ENCODE measurements around the gene CEP131.
A peak's percentile ranks its signal among the peaks of the same experiment; 100 is the strongest.

Gene CEP131

DNA sequence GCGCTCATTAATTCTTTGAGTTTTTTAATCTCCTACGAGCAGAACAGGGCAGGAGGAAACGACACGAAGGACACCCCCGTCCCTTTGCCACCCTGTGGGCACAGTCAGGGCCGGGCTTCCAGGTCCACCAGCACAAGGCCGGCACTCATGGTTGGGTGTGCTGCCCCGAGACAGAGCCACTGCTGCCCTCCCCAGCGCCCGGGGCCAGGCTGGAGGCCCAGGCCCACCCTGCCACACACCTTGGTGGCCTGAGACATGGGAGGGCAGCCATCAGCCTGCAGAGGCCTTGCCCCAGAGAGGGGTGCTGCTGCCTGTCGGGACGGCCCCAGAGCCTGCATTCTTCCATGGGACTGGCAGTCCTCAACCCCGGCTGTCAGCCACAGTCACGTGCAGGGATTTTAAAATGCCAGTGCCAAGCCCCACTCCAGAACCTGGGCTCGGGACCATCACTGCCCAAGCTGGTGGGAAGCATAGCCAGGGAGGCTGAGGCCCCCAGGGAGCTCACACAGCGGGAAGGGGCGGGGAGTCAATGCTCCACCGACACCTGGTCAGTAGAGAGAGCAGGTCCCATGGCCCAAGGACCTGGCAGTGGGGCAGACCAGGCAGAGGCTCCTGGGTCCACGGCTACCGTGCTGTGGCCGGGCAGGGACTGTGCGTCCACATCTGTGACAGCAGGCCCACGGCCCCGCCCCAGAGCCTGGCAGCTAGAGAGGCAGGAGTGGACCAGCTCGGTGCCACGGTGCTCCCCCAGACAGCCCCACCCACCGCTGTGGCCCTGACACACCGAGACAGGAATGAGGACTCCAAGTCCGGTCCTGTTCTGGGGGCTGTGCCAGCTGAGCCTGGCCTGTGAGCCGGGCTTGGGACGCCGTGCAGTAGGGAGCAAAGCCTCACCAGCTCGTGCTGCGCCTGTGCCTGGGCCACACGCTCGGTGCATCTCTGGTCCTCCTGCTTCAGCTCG lies 27.5 kb downstream of the CEP131 start (continued):
- TF ChIP-seq, protein P1, sequence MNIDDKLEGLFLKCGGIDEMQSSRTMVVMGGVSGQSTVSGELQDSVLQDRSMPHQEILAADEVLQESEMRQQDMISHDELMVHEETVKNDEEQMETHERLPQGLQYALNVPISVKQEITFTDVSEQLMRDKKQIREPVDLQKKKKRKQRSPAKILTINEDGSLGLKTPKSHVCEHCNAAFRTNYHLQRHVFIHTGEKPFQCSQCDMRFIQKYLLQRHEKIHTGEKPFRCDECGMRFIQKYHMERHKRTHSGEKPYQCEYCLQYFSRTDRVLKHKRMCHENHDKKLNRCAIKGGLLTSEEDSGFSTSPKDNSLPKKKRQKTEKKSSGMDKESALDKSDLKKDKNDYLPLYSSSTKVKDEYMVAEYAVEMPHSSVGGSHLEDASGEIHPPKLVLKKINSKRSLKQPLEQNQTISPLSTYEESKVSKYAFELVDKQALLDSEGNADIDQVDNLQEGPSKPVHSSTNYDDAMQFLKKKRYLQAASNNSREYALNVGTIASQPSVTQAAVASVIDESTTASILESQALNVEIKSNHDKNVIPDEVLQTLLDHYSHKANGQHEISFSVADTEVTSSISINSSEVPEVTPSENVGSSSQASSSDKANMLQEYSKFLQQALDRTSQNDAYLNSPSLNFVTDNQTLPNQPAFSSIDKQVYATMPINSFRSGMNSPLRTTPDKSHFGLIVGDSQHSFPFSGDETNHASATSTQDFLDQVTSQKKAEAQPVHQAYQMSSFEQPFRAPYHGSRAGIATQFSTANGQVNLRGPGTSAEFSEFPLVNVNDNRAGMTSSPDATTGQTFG (tag by site-specific recombination; IDR thresholded peaks at IDR 0.05; ENCODE audit: borderline replicate concordance), result no peak

DNA sequence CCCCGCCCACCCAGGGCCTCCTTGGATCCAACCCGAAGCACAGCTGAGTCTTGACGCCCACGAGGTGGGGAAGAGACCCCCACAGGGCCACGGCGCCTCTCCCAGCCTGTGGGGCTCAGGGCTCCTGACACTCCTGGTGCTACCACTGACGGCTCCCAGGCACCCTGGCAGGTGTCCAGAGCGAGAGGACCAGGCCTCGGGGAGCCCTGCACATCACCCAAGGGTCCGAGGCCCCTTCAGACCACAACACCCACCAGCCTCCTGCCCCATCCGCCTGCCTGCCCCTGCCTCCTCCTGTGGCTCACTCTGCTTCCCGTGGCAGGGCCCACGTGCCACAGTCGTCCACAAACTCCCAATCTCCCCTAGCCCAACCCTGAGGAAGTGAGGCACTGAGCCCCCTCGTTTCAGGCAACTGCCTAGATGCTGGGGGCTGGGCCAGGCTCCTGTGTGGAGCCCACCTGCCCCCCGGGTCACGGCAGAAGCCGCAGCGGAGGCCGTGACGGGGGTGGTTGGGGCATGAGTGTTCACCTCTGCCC lies 28.5 kb downstream of the CEP131 start:
- Histone ChIP-seq H3K4me3 (ENCODE audit: low read depth, low read length) (no peak overlapping the region), H3K36me3 (ENCODE audit: control insufficient read depth in 2 of 2, insufficient read depth in 1 of 2, low read length in 2 of 2) (peaks cover 0 to 90% of the 10 kb centered on the region in 2 experiments; a peak in 1 of 3 replicates), H3K9me3 (ENCODE audit: control insufficient read depth, insufficient read depth, low read depth, low read length) (no peaks in the 10 kb centered on the region), H3K4me1 (ENCODE audit: control insufficient read depth, insufficient read depth, low read length) (no peaks in the 10 kb centered on the region), H3K27ac (ENCODE audit: extremely low read depth, low read depth, low read length) (no peak overlapping the region)
- TF ChIP-seq GFI1B (tag by site-specific recombination; IDR thresholded peaks at IDR 0.05) (no peak), ZFHX2 (tag by site-specific recombination; conservative IDR thresholded peaks at IDR 0.05) (0 out of 2 replicates have a peak, but pooled peaks have one; percentile 7)
- ChIA-PET CTCF (interaction anchor here (1.2 kb wide), 1 partner anchor 21 kb away, joined by 5 read pairs; no protein-coding TSS in a partner anchor), POLR2A (no interaction called here)

DNA sequence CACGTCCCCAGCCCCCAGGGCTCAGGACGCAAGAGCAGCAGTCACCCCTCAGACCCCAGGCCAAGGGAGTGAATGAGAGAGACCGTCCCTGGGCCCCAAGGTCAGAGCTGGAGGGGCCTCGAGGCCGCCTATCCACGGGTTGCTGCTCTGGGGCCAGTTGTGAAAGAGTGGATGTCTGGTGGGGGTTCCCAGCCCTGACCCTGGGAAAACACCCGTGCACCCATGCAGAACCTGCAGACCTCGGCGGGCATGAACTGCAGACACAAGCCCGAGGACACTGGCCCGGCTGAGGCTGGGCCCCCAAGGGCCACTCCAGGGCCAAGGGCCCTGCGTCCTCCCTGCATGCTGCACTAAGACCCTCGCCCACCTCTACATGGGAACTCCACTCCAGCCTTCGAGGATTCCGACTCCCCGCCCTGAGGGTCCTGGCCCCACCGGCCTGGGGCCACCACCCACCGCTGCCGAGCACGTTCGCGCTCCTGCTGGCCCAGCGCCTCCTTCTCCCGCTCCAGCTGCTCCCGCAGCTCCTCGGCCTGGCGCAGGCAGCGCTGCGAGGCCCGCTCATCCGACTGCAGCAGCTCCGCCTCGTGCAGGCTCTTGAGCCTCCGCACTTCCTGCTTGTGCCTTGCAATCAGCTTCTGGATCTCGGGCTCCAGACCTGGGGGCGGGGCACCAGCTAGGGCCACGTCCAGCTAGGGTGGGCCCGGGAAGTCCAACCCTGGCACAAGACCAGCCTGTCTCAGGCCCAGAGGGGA lies 29.1 kb downstream of the CEP131 start:
- no peaks in the 10 kb centered on the region for H3K4me1 ChIP-seq (ENCODE audit: control insufficient read depth, insufficient read depth, low read length)
- ChIA-PET POLR2A (no interaction called here), CTCF (interaction anchor here (1.2 kb wide), 1 partner anchor 21 kb away, joined by 5 read pairs; no protein-coding TSS in a partner anchor)
- H3K27ac ChIP-seq (ENCODE audit: extremely low read depth, low read depth, low read length), result no peak overlapping the region
- TF ChIP-seq ZNF335 (tag by site-specific recombination; conservative IDR thresholded peaks at IDR 0.05) (no peak), HOXA7 (CRISPR knock-in tag; IDR thresholded peaks at IDR 0.05; ENCODE audit: borderline replicate concordance) (no peak), ZFP69B (tag by site-specific recombination; IDR thresholded peaks at IDR 0.05) (no peak), TCF7L2 (IDR thresholded peaks at IDR 0.05; ENCODE audit: borderline replicate concordance, low read depth, low read length) (no peak), ZNF324 (tag by site-specific recombination; IDR thresholded peaks at IDR 0.05) (no peak), SALL2 (tag by site-specific recombination; IDR thresholded peaks at IDR 0.05; ENCODE audit: borderline replicate concordance) (no peak)
- no peak overlapping the region for H3K4me3 ChIP-seq (ENCODE audit: low read depth, low read length)
- H3K9me3 ChIP-seq (ENCODE audit: control insufficient read depth, insufficient read depth, low read depth, low read length), result no peaks in the 10 kb centered on the region
- peaks cover 0 to 90% of the 10 kb centered on the region in 2 experiments; a peak in 1 of 3 replicates for H3K36me3 ChIP-seq (ENCODE audit: control insufficient read depth in 2 of 2, insufficient read depth in 1 of 2, low read length in 2 of 2)

DNA sequence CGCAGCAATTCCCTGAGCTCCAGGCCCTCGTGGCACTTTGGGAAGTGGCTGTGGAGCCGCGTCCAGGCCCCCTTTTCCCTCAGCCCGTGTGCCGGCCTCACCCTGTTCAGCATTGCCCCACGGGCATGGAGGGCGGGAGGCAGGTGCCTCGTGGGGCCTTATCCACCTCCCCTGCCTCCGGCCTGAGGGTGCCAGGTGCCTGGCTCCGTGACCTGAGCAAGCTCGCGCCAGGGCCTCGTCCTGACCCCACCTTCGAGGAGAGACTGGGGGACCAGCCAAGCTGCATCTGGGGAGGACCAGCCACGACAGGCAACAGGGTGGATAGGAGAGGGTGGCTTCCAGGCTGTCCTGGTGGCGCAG lies 29.7 kb downstream of the CEP131 start:
- POLR2A ChIA-PET, result no interaction called here
- 0 out of 2 replicates have a peak, but pooled peaks have one; percentile 20 for TF ChIP-seq GLIS2 (tag by site-specific recombination; IDR thresholded peaks at IDR 0.05)
- no peak for TF ChIP-seq SALL2 (tag by site-specific recombination; IDR thresholded peaks at IDR 0.05; ENCODE audit: borderline replicate concordance)
- 0 out of 2 replicates have a peak, but pooled peaks have one; percentile 4 for TF ChIP-seq KLF8 (tag by site-specific recombination; IDR thresholded peaks at IDR 0.05)
- Histone ChIP-seq H3K4me1 (ENCODE audit: control insufficient read depth, insufficient read depth, low read length) (no peaks in the 10 kb centered on the region), H3K27ac (ENCODE audit: extremely low read depth, low read depth, low read length) (no peak overlapping the region), H3K36me3 (ENCODE audit: control insufficient read depth in 2 of 2, insufficient read depth in 1 of 2, low read length in 2 of 2) (peaks cover 0 to 89% of the 10 kb centered on the region in 2 experiments; a peak in 1 of 3 replicates), H3K4me3 (ENCODE audit: low read depth, low read length) (no peak overlapping the region), H3K9me3 (ENCODE audit: control insufficient read depth, insufficient read depth, low read depth, low read length) (no peaks in the 10 kb centered on the region)
- CTCF ChIA-PET, result interaction anchor here (0.6 to 1.2 kb wide), 3 partner anchors 20 to 292 kb away, joined by 3 to 5 read pairs (median 3); no protein-coding TSS in a partner anchor
